GM12878 (cell line): ENCODE data around the gene TUBB4B. TPM values are rescaled to one million over a fixed set of nuclear protein-coding genes. Genes with fewer than 3 reads are reported as not detected.

Experiments used
- ATAC-seq: fragments of 200-7000 bp; cut with Tn5 transposase; 3 replicates; pipeline ENCODE4 v1.9.1; 2020; ENCODE audit warnings: mild to moderate bottlenecking, moderate library complexity
- BruUV-seq: library from RNA; stranded (reverse); fragments of 400-500 nt; replicated peaks from 2 replicates; lab custom pipeline; 2021; lab: Mats Ljungman, UMichigan
- CTCF ChIA-PET: fragments of 300-600 bp; sonication (Branson Sonifier 250); formaldehyde crosslinking; extraction: SDS; loops from one replicate; lab custom pipeline; 2021; ENCODE audit warnings: inconsistent platforms; lab: Yijun Ruan, JAX
- POLR2A ChIA-PET: fragments of 350-600 bp; formaldehyde crosslinking; extraction: SDS; loops from one replicate; lab custom pipeline; 2021; ENCODE audit warnings: inconsistent platforms; lab: Charles Lee
- RAD21 ChIA-PET: fragments of 300-600 bp; sonication (Branson Sonifier 250); formaldehyde crosslinking; loops from one replicate; lab custom pipeline; 2023; ENCODE audit warnings: antibody characterized with exemption; ENCODE audit not compliant: unreplicated experiment; lab: Charles Lee
- SMC1A ChIA-PET: fragments of 300-600 bp; sonication (Branson Sonifier 250); formaldehyde crosslinking; loops from one replicate; lab custom pipeline; 2023; ENCODE audit not compliant: unreplicated experiment, uncharacterized antibody; lab: Charles Lee
- DNase-seq: peaks from one replicate; pipeline ENCODE4 v3.0.0-alpha.2; 2011; ENCODE audit warnings: low read depth, low spot score
- FAIRE-seq: peaks from 3 replicates; lab custom pipeline; 2011; peaks lifted over from hg19 to GRCh38; lab: Jason Lieb, UNC
- H2AFZ ChIP-seq: 2 replicates; pipeline ENCODE4 v1.6.0; 2011; ENCODE audit warnings: low read depth, low read length, control low read depth; ENCODE audit not compliant: control insufficient read depth
- H3K27ac ChIP-seq: 2 replicates; pipeline ENCODE4 v1.5.1; 2011; ENCODE audit warnings: control low read depth; ENCODE audit not compliant: control insufficient read depth, insufficient read depth
- H3K27me3 ChIP-seq, 2 experiments: replicated peaks in 1 of 2; 2 replicates each; pipeline versions ENCODE4 v1.6.0 to v1.6.1; 2011; ENCODE audit warnings: low read length in 1 of 2; ENCODE audit not compliant: control insufficient read depth in 2 of 2, insufficient read depth in 2 of 2
- H3K36me3 ChIP-seq, 2 experiments: 2 replicates each; pipeline ENCODE4 v1.5.1; 2011; ENCODE audit warnings: low read length in 1 of 2; ENCODE audit not compliant: control insufficient read depth in 2 of 2, insufficient read depth in 2 of 2
- H3K4me1 ChIP-seq: 2 replicates; pipeline ENCODE4 v1.6.1; 2011; ENCODE audit warnings: mild to moderate bottlenecking, low read length, moderate library complexity, mixed read lengths; ENCODE audit not compliant: control insufficient read depth, insufficient read depth
- H3K4me2 ChIP-seq: 2 replicates; pipeline ENCODE4 v1.6.0; 2011; ENCODE audit warnings: control low read depth; ENCODE audit not compliant: control insufficient read depth, insufficient read depth
- H3K4me3 ChIP-seq: fragments of 200-600 bp; sonication (generic); 2 replicates; pipeline ENCODE4 v1.5.1; 2016
- H3K79me2 ChIP-seq: 2 replicates; pipeline ENCODE4 v1.6.0; 2011; ENCODE audit warnings: low read length; ENCODE audit not compliant: control insufficient read depth, insufficient read depth
- H3K9ac ChIP-seq: 2 replicates; pipeline ENCODE4 v1.8.0; 2011; ENCODE audit warnings: low read length, control low read depth, mixed read lengths; ENCODE audit not compliant: control insufficient read depth, insufficient read depth
- H3K9me3 ChIP-seq: replicated peaks from 3 replicates; pipeline ENCODE4 v1.5.1; 2011; ENCODE audit warnings: mild to moderate bottlenecking, low read length; ENCODE audit not compliant: control insufficient read depth, insufficient read depth
- H4K20me1 ChIP-seq: 2 replicates; pipeline ENCODE4 v1.6.0; 2011; ENCODE audit not compliant: control insufficient read depth, insufficient read depth
- EP300 ChIP-seq, 2 experiments: fragments of 150-350 bp in 1 of 2; IDR thresholded peaks; 2 replicates each; pipeline ENCODE4 v1.6.1; 2011 to 2012; ENCODE audit warnings: low read depth in 2 of 2, low read length in 2 of 2, borderline replicate concordance in 1 of 2, improper control_type of control experiment in 1 of 2, inconsistent platforms in 1 of 2; ENCODE audit not compliant: control insufficient read depth in 1 of 2
- FOXM1 ChIP-seq: IDR thresholded peaks from 2 replicates; pipeline ENCODE4 v1.6.1; 2012; ENCODE audit warnings: low read depth, mild to moderate bottlenecking, inconsistent platforms, low read length, moderate library complexity
- HDGF ChIP-seq: fragments of 450-650 bp; IDR thresholded peaks from 2 replicates; pipeline ENCODE4 v1.6.1; 2016; ENCODE audit warnings: antibody characterized with exemption
- PKNOX1 ChIP-seq: fragments of 450-650 bp; IDR thresholded peaks from 2 replicates; pipeline ENCODE4 v1.6.1; 2016; ENCODE audit warnings: mild to moderate bottlenecking
- POLR2AphosphoS5 ChIP-seq: IDR thresholded peaks from 2 replicates; pipeline ENCODE4 v1.6.1; 2011; ENCODE audit warnings: mild to moderate bottlenecking, low read length, inconsistent platforms
- RAD21 ChIP-seq: IDR thresholded peaks from 2 replicates; pipeline ENCODE4 v1.6.1; 2011; ENCODE audit warnings: mild to moderate bottlenecking, low read depth, low read length, moderate library complexity; ENCODE audit not compliant: insufficient read depth
- SIX5 ChIP-seq: IDR thresholded peaks from 2 replicates; pipeline ENCODE4 v1.6.1; 2011; ENCODE audit warnings: mild to moderate bottlenecking, low read depth, low read length, moderate library complexity; ENCODE audit not compliant: severe bottlenecking
- YY1 ChIP-seq: IDR thresholded peaks from 2 replicates; pipeline ENCODE4 v1.6.1; 2011; ENCODE audit warnings: low read depth, mild to moderate bottlenecking, low read length
- ZSCAN29 ChIP-seq: fragments of 450-650 bp; IDR thresholded peaks from 2 replicates; pipeline ENCODE4 v1.6.1; 2017; ENCODE audit warnings: mild to moderate bottlenecking, moderate library complexity
- WGBS: methylation state at CpG from one replicate; pipeline ENCODE4 v1.1.6; 2016; ENCODE audit warnings: low lambda C conversion rate; ENCODE audit not compliant: insufficient replicate concordance, insufficient coverage; ENCODE audit errors: missing lambda C conversion rate; 5-methylcytosine and 5-hydroxymethylcytosine counted together
- in situ Hi-C: fragments of 300-500 bp; cut with MboI; formaldehyde crosslinking; loops from 9 replicates; pipeline ENCODE4 v1.14.3; 2018; ENCODE audit warnings: mixed read lengths
- intact Hi-C: fragments of 100-400 bp; cut with micrococcal nuclease; formaldehyde crosslinking; loops from one replicate; pipeline ENCODE4 v1.14.2; 2022; ENCODE audit not compliant: unreplicated experiment
- polyA plus RNA-seq, 11 experiments: library from polyadenylated mRNA; depleted of rRNA in 4 of 11; unstranded in 6 of 11; stranded (reverse) in 5 of 11; fragments of >200 nt; fragmentation: Nextera tagmentation in 4 of 11; fragmentation: Illumina TruSeq in 1 of 11; extraction: Ambion mirVana in 4 of 11; extraction: Trizol in 1 of 11; gene quantifications; 1 replicate in 1 of 11; 2 replicates in 10 of 11; pipeline versions ENCODE4 v1.2.1 to v1.2.3, GENCODE V29; 2011 to 2016; ENCODE audit warnings: inconsistent platforms in 2 of 11, missing spikeins in 2 of 11, low read depth in 1 of 11
- total RNA-seq, 4 experiments: library from RNA; depleted of rRNA in 3 of 4; stranded (reverse); fragments of >200 nt in 3 of 4; fragmentation: Illumina TruSeq in 1 of 4; extraction: Trizol in 1 of 4; gene quantifications; 2 replicates each; pipeline versions ENCODE4 v1.2.1 to v1.2.3, GENCODE V29; 2013 to 2021
- TF ChIP-seq, protein P1 (sequence below): IDR thresholded peaks from 2 replicates; pipeline ENCODE4 v1.6.1; 2012; ENCODE audit warnings: improper control_type of control experiment, low read depth, low read length; ENCODE audit not compliant: insufficient replicate concordance
- TF ChIP-seq, protein P2 (sequence below): IDR thresholded peaks from 2 replicates; pipeline ENCODE4 v1.6.1; 2012; ENCODE audit warnings: low read depth, low read length, improper control_type of control experiment

TUBB4B gene
- total and polyA plus RNA-seq, 10 of the 15 experiments (the other 5 are each of a cell fraction or from before 2014, with no cell fraction given), result 23.0 to 532 (median 254) TPM

DNA sequence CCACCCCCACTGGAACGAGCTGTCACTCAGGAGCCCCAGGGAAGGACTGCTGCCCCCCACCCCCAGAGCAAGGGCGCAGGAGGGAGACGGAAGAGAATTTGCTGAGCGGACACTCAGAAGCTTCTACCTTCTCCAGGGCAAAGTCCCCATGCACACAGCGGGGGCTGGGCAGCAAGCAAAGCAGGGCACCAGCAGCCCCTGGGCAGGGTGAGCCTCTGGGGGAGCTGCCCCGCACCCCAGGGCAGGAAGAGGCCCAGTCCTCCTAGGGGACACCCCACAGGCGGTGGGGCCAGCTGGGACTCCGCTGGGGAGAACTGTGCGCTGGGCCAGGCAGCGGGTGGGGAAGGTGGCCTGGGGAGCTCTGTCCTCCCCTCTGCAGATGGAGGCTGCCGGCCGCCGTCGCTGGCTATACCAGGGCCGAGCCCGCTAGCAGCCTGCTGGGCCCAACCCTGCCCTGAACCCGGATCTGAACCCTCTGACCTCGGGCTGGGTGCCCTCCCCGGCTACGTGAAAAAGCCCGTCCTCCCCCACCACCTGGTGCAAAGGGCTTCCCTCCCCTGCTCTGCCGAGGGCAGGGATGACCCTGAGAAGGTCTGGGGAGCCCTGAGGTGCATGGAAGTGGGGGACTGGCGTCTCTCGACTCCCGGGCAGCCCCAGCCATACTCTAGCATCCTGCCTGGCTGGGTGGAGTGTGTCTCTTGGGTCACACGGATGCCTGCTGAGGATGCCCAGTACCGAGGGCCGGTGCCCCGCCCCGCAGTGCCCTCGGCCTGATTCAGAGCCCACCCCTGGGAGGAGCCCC, 11.0 kb upstream of the TUBB4B start:
- Histone ChIP-seq H3K4me1 (peaks cover 1% of the 10 kb centered on the region; the same call in 1 of the 2 replicates), H3K27ac (no peak overlapping the region), H3K9ac (no peak overlapping the region), H2AFZ (no peak overlapping the region), H3K79me2 (no peaks in the 10 kb centered on the region), H3K4me2 (no peak overlapping the region), H3K4me3 (no peak overlapping the region), H3K36me3 (no peaks in the 10 kb centered on the region), H3K27me3 (no peaks in the 10 kb centered on the region), H3K9me3 (no peaks in the 10 kb centered on the region), H4K20me1 (no peaks in the 10 kb centered on the region)
- in situ Hi-C loops (loop anchor here (5.0 kb wide), 1 partner anchor 108 kb away; no protein-coding TSS in a partner anchor), intact Hi-C loops (loop anchor here (10.0 kb wide), 1 partner anchor 185 kb away; the partner anchor contains the start of gene NPDC1)
- no TSS peak for BruUV-seq
- no peak for ATAC-seq
- FAIRE-seq, result no peak
- CTCF ChIA-PET, result interaction anchor here (1.2 kb wide), 1 partner anchor 110 kb away, joined by 4 read pairs; no protein-coding TSS in a partner anchor
- DNase-seq, result no peak
- POLR2A ChIA-PET, result interaction anchor here (0.8 to 1.2 kb wide), 2 partner anchors 10 to 41 kb away, joined by 3 read pairs; partner anchors contain the start of genes SSNA1 and TUBB4B
- WGBS, result 30% methylated on average over 31 of the region's 31 CpGs
- RAD21 ChIA-PET, result interaction anchor here (0.8 kb wide), 1 partner anchor 41 kb away, joined by 3 read pairs; the partner anchor contains the start of genes ANAPC2 and SSNA1
- SMC1A ChIA-PET, result no interaction called here
- no peak for TF ChIP-seq POLR2AphosphoS5
- TF ChIP-seq, protein P1, sequence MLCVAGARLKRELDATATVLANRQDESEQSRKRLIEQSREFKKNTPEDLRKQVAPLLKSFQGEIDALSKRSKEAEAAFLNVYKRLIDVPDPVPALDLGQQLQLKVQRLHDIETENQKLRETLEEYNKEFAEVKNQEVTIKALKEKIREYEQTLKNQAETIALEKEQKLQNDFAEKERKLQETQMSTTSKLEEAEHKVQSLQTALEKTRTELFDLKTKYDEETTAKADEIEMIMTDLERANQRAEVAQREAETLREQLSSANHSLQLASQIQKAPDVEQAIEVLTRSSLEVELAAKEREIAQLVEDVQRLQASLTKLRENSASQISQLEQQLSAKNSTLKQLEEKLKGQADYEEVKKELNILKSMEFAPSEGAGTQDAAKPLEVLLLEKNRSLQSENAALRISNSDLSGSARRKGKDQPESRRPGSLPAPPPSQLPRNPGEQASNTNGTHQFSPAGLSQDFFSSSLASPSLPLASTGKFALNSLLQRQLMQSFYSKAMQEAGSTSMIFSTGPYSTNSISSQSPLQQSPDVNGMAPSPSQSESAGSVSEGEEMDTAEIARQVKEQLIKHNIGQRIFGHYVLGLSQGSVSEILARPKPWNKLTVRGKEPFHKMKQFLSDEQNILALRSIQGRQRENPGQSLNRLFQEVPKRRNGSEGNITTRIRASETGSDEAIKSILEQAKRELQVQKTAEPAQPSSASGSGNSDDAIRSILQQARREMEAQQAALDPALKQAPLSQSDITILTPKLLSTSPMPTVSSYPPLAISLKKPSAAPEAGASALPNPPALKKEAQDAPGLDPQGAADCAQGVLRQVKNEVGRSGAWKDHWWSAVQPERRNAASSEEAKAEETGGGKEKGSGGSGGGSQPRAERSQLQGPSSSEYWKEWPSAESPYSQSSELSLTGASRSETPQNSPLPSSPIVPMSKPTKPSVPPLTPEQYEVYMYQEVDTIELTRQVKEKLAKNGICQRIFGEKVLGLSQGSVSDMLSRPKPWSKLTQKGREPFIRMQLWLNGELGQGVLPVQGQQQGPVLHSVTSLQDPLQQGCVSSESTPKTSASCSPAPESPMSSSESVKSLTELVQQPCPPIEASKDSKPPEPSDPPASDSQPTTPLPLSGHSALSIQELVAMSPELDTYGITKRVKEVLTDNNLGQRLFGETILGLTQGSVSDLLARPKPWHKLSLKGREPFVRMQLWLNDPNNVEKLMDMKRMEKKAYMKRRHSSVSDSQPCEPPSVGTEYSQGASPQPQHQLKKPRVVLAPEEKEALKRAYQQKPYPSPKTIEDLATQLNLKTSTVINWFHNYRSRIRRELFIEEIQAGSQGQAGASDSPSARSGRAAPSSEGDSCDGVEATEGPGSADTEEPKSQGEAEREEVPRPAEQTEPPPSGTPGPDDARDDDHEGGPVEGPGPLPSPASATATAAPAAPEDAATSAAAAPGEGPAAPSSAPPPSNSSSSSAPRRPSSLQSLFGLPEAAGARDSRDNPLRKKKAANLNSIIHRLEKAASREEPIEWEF, result no peak
- TF ChIP-seq HDGF, result no peak
- TF ChIP-seq YY1, result no peak
- TF ChIP-seq PKNOX1, result no peak
- no peak for TF ChIP-seq RAD21
- no peak for TF ChIP-seq ZSCAN29
- TF ChIP-seq SIX5, result no peak
- TF ChIP-seq FOXM1, result no peak
- no peak for TF ChIP-seq EP300 (IDR thresholded peaks at IDR 0.05; ENCODE audit: borderline replicate concordance in 1 of 2, control insufficient read depth in 1 of 2, low read depth in 2 of 2, low read length in 2 of 2)
- TF ChIP-seq, protein P2, sequence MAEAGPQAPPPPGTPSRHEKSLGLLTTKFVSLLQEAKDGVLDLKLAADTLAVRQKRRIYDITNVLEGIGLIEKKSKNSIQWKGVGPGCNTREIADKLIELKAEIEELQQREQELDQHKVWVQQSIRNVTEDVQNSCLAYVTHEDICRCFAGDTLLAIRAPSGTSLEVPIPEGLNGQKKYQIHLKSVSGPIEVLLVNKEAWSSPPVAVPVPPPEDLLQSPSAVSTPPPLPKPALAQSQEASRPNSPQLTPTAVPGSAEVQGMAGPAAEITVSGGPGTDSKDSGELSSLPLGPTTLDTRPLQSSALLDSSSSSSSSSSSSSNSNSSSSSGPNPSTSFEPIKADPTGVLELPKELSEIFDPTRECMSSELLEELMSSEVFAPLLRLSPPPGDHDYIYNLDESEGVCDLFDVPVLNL, result no peak
